Measurements from ENCODE around the gene CEACAM21.
A peak's percentile ranks its signal among the peaks of the same experiment; 100 is the strongest.

CEACAM21 gene

DNA sequence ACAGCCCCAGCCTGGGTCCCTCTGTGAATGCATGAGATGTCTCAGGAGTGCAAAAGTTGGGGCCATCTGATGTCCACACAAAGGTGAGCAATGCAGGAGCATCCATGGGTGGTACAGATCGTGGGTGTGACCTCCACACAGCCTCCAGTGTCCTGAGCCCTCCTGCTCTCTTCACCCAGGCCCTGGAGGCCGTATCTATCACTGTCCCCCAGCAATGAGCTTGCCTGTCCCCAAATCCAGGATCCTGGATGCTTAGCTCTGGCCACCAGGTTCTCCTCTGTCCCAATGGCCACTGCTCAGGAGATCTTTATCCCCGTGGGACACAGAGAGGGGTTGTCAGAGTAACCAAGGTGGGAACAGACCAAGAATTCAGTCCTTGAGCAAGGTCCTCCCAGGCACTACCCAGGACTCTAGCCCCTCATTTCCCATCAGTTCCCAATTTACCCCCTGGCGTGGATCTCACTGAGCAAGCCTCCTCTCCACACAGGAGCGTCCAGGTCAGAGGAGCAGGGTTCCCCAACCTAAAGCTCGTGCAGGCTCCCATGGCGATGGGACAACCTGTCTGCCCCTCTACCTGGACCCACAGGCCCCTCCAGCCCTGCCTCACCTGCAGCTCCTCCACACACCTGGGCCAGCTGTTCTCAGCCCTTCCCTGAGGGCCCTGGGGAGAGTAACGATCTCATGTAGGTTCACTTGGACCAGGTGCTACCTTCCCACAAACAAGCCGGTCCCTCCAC is 11.3 kb downstream of the CEACAM21 start:
- no peak for DNase-seq (ENCODE audit: low spot score)

DNA sequence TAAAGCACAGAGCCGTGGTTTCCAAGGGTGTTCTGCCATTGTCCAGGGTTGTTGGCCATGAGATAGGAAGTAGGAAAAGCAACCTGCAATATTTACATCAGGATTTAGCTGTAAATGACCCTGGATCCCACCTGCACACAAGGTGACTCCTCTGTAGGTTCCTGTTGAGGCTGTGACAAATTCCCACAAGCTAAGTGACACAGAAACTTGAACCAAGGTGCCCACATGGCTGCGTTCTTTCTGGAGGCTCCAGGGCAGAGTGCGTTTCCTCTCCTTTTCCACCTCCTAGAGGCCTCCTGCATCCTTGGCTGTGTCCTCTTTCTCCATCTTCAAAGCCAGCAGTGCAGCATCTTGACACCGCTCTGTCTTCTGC is 11.9 kb downstream of the CEACAM21 start:
- no peak for DNase-seq (ENCODE audit: low spot score)

DNA sequence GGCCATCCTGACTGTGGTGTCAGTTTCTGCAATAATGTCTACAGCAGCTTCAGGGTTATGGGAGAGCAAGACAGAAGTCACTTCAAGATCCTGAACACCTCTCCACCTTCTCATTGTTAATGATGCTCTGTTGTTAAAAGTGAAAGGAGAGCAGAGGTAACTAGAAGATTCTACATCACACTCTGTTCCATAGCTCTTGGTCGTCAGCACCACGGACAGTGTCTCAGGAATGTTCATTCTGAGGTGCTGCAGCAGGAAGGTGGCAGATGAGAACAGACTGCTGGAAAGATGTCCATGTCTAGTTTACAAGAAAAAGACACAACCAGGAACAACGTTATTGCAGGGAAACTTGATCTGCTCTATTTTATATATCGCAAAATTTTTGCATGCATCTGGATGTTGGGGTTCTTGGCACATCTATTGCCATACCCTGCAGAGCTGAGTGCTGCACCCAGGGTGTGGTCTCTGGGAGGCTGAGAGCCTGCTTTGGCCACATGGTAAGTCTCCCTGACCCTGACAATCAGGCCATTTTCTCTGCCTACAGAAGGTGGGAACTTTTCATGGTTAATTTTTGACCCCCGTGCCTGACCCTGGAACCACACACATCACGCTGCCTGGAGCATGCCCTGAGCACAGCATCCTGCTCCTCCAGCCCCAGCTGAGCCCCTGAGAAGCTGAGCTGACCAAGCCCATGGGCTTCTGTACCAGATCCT is 12.7 kb downstream of the CEACAM21 start:
- DNase-seq (ENCODE audit: low spot score): no peak

DNA sequence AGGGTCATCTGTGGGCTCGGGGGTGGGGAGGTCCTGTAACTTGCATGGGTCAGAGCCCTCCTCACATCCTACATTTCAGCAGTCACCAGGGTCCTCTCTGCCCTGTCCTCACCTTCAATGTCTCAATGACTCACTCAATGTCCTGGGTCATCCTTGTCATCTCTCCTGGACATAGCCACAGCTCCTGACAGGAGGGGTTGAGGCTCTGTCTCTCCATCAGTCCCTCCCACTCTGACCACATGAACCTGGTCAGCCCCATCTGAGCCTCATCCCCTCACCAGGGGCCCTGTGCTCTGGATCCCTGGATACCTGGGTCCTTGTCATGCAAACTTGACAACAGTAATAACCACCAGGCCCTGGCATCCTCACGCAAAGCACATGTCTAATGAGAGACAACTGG is 13.4 kb downstream of the CEACAM21 start:
- DNase-seq (ENCODE audit: low spot score): no peak

DNA sequence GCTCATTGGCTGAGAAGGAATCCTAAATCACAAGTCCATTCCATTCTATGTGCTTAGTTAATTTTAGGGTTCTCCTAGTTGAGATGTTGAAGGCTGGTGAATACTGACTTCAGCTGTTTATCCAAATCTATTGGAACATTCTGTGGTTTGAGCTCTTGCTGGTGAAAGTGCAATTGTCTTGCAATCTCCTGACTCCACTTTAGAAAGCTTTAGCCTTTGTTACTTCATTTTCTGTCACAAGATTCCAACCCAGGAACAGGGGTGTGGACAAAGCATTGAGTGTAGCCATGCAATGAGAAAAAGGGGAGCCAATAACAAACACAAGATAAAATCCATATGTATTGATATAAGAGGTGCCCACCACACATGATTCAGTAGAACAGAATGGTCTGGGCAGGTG is 15.0 kb downstream of the CEACAM21 start:
- DNase-seq (ENCODE audit: low spot score): no peak

DNA sequence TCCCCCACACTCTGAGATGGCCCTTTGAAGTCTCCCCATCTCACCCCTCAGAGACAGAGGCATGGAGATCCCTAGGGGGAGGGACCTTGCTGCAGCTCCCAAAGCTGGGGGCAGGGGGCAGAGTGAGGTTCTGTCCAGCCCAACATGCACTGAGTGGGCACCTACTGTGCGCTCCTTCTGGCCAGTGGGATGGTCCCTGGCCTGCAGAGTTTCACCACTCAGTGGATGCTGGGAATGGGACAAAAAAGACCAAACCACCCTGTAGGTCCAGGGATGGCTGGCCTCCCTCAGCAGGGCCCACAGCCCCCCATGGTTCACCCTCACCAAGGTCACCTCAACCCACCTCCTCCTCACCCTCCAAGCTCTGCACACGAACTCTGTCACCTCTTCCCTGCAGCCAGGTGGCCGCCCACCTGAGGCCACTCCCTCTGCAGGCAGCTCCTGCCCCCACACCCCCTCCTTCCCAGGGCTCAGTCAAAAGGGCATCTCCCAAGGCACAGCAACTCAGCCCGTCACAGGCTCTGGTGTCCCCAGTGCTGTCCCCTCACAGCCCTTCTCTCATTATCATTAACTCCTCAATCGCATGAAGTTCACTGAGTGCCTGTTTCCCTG is 16.1 kb downstream of the CEACAM21 start:
- DNase-seq (ENCODE audit: low spot score): no peak

DNA sequence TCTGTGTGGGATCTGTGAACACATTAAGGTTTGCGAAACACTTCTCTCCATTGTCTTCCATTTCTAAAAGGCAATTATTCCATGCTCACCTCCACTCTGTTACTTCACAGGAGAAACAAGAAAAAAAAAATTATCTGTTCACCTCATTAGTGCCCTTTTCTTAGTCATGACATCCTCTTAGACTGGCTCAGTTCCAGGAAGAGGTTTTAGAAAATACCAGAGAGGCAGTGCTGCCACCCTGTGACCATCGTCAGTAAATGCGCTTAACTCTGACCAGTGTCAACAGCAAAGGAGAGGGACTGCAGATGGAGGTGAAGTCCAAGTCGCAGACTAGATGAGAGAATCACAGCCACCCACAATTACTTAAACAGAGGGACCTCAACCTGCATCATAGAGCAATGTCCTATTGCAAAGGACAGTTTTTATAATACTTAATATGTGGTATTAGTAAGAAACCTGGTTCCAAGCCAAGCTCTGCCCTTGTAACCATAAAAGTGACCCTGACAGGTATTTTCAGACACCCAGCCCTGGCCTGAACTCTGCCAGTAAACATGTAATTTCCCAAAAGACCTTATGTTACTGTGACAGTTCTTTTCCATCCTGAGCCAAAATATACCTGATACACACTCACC is 19.4 kb downstream of the CEACAM21 start:
- peak; percentile 72 for DNase-seq (ENCODE audit: low spot score)

DNA sequence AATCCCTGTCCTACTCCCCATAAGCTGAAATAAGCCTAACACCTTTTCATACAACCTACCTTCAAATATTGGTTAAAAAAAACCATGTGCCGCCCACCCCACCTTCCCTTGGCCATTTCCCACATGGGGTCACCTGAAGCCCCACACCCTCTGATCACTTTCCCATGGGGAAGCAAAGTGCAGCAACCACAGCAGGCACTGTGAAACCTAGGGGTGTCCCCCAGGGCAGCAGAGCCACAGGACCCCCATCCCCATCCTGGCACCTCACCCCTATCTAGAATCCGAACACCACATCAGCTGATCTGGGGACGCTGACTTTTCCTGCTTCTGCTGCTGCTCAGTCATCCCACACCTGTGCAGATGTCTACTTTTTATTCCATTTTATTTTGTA is 19.9 kb downstream of the CEACAM21 start:
- DNase-seq (ENCODE audit: low spot score): no peak

DNA sequence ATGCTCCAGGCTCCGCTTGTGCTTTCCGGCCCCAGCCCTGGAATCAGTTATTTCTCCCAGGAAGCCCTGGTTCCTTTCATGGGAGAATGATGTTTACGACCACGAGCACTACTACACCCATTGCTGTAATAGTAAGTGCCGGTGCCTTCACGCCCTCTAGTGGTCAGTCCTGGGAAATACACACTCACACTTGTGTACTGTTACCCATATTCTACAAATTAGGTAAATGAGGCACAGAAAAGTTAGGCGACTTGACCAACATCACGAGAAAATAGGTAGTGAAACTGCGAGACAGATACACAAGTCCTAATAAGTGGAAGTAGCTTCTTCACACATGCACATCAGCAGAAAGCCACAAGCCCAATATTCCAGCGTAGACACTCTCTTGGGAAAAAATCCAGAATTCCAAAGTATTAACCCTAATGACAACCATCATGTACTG is 21.7 kb downstream of the CEACAM21 start:
- peak; percentile 76 for DNase-seq (ENCODE audit: low spot score)

DNA sequence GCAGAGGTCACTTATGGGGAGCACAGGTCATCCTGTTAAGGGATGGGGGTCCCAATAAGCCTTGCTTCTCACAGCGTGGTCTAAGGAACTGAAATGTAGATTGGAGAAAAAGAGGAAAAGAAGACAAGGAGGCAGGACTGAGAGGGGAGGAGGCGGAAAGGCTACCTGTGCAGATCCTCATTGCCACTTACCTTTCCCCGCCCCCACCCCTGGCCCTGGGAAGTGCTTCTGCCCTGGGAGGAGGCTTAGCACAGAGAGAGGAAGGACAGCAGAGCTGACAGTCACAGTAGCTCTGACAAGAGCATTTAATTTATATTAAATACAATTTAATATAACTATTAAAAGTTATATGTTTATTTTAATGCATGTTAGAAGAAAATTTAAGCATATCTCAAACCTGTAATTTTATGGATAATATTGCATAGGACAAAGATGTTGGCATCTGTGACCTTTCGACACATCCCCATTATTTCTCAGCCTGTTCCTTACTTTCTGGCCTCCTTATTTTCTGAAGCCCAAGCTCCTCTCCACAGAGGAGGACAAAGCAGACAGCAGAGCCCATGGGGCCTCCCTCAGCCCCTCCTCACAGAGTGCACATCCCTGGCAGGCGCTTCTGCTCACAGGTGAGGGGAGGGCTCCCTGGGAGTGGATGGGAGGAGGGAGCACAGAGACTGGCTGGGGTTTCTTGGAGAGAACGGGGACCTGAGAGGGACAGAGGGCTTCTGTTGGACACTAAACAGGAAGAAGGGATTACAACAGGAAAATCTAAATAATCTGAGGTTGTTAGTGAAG is 23.4 kb downstream of the CEACAM21 start:
- DNase-seq (ENCODE audit: low spot score): no peak

DNA sequence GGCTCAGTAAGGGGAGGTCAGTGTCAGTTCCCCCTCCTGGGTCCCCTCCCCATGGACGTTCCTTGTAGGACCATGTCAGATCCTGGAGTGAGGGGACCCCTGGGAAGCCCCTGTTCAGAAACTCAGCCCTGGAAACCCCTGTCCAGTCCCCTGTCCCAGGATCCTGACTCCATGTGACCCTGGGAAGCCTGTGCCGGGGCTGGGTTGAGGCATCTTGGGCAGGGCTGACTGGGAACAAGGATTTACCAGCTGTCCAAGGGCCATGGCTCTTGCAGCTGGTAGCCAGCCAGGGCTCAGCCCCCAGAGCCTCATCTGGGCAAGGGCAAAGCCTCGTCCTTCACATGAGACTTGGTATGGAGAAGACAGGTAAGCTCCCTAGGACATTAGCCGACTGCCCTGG is 25.8 kb downstream of the CEACAM21 start:
- no peak for DNase-seq (ENCODE audit: low spot score)

DNA sequence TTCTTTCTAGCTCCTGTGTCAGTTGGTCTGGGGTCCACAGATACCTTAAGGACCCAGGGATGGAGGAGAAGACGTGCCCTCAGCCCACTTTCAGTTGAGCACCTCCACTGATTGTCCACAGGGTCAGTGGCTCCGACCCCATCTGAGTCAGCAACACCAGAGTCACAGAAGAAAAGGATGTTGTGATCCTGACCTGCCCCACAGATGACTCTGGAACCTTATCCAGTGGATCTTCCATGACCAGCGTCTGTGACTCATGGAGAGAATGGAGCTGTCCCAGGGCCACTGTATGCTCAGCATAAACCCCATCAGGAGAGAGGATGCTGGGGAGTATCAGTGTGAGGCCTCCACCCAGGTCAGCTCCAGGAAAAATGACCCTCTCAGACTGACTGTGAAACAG is 28.9 kb downstream of the CEACAM21 start:
- DNase-seq (ENCODE audit: low spot score): no peak

DNA sequence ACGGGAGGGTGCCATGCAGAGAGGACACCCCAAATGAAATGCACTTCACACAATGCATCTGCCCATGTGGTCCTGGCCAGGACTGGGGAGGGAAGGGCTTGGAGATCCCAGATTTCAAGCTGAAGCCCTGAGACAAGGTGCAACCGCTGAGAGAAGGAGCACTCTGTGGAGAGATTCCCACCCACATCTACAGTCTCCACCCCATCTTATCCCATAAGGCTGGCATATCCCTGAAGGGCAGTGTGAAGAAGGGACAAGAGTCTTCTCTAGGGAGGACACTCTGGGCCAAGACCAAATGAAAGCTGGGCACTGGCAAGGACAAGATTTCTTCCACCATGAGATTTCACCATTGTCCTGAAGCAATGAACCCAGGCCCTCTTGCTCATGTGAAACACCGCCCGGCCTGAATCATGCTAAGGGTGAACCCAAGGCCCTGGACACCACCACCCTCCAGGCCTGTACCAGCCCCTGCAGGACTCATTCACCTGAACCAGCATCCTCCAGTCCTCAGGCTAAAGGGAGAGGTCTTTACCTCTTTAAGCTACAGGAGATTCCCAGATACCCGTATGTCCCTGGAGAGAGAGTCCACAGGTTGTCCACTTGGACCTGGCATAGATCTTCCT is 30.4 kb downstream of the CEACAM21 start:
- no peak for DNase-seq (ENCODE audit: low spot score)

DNA sequence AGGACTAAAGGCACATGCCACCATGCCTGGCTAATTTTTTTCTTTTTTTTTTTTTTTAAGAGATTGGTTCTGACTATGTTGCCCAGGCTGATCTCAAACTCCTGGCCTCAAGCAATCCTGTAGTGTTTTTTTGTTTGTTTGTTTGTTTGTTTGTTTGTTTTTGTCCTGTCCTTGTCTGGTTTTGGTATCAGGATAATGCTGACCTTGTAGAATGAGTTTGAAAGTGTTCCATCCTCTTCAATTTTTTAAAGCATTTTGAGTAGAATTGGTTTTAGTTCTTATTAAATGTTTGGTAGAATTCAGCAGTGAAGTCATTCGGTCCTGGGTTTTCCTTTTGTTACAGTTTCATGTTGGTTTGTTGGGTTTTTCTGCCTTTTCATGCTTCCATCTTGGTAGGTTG is 31.7 kb downstream of the CEACAM21 start:
- DNase-seq (ENCODE audit: low spot score): no peak

DNA sequence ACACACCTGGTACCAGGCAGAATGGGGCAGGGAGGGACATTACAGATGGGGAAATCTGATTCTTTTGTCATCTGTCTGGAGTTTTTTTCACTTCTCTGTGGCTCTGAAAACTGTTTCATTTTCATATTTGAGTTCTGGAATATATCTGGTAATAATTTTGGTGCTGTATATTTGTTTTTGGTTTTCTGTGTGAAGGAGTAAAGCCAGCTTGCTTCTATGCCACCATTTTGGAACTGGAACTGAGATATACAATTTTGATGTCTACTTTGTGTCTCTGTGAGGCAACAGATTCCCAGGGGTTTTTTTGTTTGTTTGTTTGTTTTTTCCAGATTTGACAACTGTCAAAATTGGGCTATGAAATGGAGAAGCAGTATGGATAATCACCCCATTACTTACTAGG is 34.8 kb downstream of the CEACAM21 start:
- no peak for DNase-seq (ENCODE audit: low spot score)

DNA sequence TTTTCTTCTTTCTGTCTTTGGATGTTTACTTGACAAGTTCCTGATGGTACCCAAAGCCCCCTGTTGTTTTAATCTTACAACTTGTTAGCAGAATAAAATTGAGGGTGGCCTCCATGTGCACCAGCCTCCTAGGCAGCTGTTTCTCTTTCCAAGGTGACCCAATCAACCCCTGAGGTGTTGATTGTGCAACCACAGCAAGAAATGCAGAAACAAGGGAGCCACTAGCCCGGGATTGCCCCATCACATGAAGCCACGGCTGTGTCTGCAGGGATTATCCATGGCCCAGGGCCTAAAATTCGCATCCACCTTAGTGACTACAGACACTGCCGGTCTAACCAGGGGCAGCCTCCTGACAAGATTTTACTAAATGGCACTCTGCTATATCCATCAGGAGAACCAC is 36.5 kb downstream of the CEACAM21 start:
- no peak for DNase-seq (ENCODE audit: low spot score)

DNA sequence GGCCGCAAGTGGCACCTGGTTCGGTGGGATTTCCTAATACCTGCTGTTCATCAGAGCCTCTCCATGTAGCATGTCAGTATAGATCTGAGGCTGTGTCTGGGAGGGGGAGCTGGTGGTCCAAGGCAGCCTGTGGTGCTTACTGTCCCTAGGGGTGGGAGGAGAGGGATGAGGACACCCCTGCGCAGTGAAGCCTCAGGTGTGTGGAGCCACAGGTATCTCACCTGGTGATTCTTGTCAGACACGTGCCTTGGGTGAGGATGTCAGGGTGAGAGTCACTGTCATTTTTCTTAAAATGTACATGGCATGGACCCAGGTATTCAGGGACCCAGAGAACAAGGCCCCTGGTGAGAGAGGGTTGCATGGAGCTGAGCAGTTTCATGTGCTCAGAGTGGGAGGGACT is 39.2 kb downstream of the CEACAM21 start:
- DNase-seq (ENCODE audit: low spot score): no peak

DNA sequence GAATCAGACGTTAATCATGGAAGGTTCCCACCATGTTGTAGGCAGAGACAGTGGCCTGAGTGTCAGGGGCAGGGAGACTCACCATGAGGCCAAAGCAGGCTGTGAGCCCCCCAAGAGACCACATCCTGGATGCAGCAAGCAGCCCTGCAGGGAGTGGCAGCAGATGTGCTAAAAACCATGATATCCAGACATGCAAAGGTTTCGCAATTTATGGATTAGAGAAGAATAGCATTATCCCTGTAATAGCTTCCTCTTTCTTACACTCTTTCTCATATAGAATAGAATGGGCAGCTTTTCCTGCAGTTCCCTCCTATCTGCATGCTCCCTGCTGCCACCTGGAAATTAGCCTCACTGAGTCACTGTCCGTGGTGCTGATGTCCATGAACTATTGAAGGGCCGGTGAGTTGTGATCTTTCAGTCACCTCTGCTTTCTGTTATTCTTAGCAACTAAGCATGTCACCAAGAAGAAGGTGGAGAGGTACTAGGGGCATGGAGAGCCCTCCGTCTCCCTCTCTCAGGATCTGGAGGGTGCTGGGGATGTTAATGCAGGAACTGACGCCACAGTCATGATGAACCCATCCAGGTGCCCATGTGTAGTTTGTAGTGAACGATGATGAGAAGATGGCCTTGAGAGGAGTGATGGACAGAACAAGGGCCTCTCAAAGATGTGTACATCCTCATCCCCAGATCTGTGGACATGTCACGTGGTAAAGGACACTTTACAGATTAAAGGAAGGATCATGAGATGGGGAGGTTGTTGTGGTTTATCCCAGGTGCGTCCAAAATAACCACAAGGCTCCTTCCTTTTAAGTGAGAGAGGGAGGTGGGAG is 41.0 kb downstream of the CEACAM21 start:
- no peak for DNase-seq (ENCODE audit: low spot score)

DNA sequence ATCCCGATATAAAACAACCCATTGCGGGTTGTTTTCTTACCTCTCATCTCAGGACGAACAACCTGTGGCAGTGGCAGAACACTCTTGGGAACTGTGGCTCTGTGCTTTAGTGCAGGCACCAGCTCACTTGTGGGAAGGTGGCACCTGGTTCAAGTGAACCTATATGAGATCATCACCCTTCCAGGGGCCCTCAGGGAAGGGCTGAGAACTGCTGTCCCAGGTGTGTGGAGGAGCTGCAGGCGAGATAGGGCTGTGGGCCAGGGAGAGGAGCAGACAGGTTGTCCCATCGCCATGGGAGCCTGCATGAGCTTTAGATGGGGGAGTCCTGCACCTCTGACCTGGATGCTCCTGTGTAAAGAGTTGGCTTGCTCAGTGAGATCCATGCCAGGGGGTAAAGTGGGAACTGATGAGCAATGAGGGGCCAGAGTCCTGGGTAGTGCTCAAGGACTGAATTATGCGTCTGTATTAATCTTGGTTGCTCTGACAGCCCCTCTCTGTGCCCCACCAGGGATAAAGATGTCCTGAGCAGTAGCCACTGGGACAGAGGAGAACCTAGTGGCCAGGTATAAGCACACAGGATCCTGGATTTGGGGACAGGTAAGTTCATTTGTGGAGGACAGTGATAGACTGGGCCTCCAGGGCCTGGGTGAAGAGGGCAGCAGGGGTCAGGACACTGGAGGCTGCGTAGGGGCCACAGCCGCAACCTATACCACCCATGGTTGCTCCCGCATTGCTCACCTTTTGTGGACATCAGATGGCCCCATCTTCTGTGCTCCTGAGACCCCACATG is 42.2 kb downstream of the CEACAM21 start:
- DNase-seq (ENCODE audit: low spot score): no peak

DNA sequence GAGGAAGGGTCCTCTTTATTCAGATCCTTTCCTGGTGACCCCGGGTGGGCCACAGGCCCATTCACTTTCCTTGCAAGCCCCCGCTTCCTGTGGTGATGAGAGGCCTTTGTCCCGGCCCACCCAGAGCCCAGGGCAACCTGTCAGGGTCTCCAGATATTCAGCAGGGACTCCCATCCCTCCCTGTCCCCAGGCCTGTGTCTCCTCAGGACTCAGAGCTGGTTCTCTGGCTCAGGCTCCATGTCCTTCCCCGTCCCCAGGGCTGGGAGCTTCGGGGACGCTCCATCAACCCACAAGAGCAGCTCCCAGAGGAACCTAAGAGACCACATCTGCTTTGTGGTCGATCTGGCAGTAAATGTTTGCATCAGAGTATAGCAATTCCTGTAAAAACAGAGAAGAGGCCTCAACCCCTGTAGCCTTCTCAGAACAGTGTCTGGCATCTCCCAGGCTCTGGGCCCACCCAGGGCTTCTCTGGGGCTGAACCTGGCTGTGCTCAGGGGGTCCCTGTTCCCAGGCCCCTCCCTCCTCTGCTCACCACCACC is 43.1 kb downstream of the CEACAM21 start:
- DNase-seq (ENCODE audit: low spot score): no peak

All from hematopoietic multipotent progenitor cell treated with erythropoietin and hydrocortisone succinate and interleukin-3 and kit ligand, for 17 days (in vitro differentiated cells).